SK-N-MC (cell line): ENCODE data around the gene DMGDH.
A peak's percentile ranks its signal among the peaks of the same experiment; 100 is the strongest.

Experiments used
- DNase-seq: peaks from one replicate; pipeline ENCODE4 v3.0.0-alpha.2; 2011; ENCODE audit warnings: low read depth, low spot score
- H3K27ac ChIP-seq: fragments of 200-600 bp; sonication (generic); 2 replicates; pipeline ENCODE4 v1.5.1; 2016; ENCODE audit warnings: mixed run types
- H3K36me3 ChIP-seq: fragments of 200-600 bp; sonication (generic); 2 replicates; pipeline ENCODE4 v1.6.1; 2017; ENCODE audit warnings: antibody characterized with exemption, low read length, mixed read lengths; ENCODE audit not compliant: insufficient read depth
- H3K4me3 ChIP-seq: fragments of 200-600 bp; sonication (generic); 2 replicates; pipeline ENCODE4 v1.5.1; 2016
- H3K9ac ChIP-seq: fragments of 200-600 bp; sonication (generic); 2 replicates; pipeline ENCODE4 v1.8.0; 2017; ENCODE audit warnings: mixed run types, mixed read lengths; ENCODE audit not compliant: insufficient read length
- H3K9me3 ChIP-seq: fragments of 200-600 bp; sonication (generic); 2 replicates; pipeline ENCODE4 v1.6.1; 2017; ENCODE audit warnings: low read depth, mild to moderate bottlenecking, antibody characterized with exemption, low read length, moderate library complexity, mixed read lengths
- EZH2 ChIP-seq: fragments of 200-600 bp; sonication (generic); IDR thresholded peaks from one replicate; pipeline ENCODE4 v1.6.1; 2017; ENCODE audit warnings: antibody characterized with exemption
- FOXP2 ChIP-seq: optimal IDR thresholded peaks from 2 replicates; pipeline ENCODE3; 2011; ENCODE audit warnings: mild to moderate bottlenecking, moderate library complexity; ENCODE audit not compliant: insufficient read depth; ENCODE audit errors: extremely low read length, control extremely low read depth
- POLR2AphosphoS5 ChIP-seq: IDR thresholded peaks from 2 replicates; pipeline ENCODE4 v1.6.1; 2012; ENCODE audit warnings: mild to moderate bottlenecking, low read depth, low read length, borderline replicate concordance

DMGDH gene

DNA sequence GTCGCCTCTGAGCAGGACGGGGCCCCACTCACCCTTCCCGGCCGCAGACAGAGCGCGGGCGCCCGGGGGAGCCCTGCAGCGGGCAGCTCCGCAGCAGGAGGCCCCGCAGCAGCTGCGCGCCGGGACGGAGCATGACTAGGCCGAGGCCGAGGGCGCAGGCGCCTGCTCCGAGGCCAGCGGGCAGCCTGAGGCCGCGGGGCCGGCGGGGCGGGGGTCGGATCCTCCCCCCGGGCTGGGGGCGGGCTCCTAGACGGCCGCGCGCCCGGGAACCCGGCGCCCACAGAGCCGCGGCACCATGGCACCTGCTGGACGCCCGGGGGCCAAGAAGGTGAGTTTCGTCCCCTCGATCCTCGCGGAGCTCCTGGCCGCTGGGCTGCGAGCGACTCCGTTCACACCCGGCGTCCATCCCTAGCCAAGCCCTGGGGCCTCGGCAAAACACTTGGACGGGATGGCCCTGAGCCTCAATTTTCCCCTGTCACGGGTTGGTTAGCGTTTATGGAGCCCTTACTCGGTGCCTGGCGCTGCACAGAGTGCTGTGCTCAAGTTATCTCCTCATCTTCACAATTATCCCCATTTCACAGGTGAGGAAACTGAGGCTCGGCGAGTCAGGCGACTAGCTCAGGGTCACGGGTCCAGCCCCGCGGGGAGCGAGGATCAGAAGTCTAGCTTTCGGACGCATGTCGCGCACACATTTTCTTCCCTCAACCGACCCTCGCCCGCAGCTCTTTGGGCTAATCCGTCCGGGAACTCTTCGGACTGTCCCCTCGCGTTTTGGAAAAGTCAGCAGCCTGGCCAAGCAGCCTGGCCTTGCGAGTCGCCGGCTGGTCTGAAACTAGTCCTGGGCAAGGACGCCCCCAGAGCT lies at the start of gene DMGDH, which contains the start of gene BHMT2:
TSS of gene DMGDH (minus strand) at position 187 of the 862 bp plus-strand sequence. CDS start at position 133, 54 bp downstream.
TSS of gene BHMT2 (plus strand) at position 280 of the 862 bp plus-strand sequence. CDS start at position 296, 16 bp downstream.
- TF ChIP-seq EZH2 (no peak), POLR2AphosphoS5 (no peak), FOXP2 (no peak)
- Histone ChIP-seq H3K9me3 (no peaks in the 10 kb centered on the region), H3K27ac (peak within 1 kb of the TSS; percentile 74; the same call in 1 of the 2 replicates), H3K9ac (peak within 1 kb of the TSS; percentile 41), H3K4me3 (no peak within 1 kb of the TSS), H3K36me3 (no peaks in the 10 kb centered on the region)
- no peak for DNase-seq

DNA sequence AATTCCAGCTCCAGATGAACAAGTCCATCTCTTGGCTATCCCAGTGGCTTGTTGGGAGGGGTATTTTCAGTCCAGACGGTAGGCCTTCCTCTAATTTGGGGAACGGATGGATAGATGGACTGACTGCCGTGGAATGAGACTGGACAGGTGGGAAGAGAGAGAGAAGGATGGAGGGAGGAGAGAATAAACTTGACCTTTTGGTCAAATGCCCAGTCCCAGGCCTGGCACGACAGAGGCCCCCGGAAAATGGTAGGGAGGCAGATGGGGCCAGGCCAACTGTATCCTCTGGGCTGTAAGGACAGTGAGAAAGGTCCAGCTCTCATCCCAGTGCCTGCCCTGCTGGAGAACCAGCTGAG lies 43.2 kb upstream of the DMGDH start:
- H3K36me3 ChIP-seq: no peaks in the 10 kb centered on the region
- no peak overlapping the region for H3K9ac ChIP-seq
- DNase-seq: no peak
- TF ChIP-seq POLR2AphosphoS5 (no peak), FOXP2 (no peak)
- H3K9me3 ChIP-seq: no peaks in the 10 kb centered on the region
- no peak overlapping the region for H3K4me3 ChIP-seq
- no peak overlapping the region for H3K27ac ChIP-seq

DNA sequence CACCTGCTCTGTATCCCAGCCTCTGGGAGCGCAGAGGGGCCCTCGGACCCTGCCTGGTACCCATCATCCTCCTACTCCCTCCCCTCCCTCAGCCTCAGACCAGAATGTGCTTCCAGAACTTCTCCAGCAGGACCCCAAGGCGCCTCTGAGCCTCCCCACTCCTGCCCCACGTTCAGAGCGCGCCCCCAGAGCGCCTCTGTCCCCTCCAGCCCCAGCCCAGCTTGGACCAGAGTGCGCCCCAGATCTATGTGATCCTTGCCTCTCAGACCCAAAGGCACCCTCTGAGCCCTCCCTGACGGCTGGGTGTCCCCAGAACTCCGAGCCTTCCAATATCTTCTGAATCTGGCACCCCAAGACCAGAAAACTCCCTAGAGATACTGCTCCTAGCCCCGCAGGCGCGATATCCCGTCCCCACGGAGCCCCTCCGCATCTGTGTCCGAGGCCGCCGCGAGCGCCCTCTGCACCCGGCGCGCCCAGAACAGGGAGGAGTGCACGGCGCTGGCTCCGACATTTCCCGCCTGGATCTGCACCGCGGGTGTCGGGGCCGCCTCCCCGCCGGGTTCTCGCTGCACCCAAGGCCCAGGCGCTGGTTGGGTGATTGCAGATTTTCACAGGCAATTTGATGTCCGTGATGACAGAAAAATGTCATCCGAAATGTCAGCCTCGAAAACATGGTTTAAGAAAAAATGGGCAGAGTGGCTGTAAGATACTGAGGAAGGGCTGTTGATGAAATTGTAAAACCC lies 42.7 kb upstream of the DMGDH start:
- no peak for DNase-seq
- TF ChIP-seq FOXP2: no peak
- H3K36me3 ChIP-seq: no peaks in the 10 kb centered on the region
- no peaks in the 10 kb centered on the region for H3K9me3 ChIP-seq
- H3K9ac ChIP-seq: no peak overlapping the region
- no peak overlapping the region for H3K27ac ChIP-seq
- H3K4me3 ChIP-seq: no peak overlapping the region

DNA sequence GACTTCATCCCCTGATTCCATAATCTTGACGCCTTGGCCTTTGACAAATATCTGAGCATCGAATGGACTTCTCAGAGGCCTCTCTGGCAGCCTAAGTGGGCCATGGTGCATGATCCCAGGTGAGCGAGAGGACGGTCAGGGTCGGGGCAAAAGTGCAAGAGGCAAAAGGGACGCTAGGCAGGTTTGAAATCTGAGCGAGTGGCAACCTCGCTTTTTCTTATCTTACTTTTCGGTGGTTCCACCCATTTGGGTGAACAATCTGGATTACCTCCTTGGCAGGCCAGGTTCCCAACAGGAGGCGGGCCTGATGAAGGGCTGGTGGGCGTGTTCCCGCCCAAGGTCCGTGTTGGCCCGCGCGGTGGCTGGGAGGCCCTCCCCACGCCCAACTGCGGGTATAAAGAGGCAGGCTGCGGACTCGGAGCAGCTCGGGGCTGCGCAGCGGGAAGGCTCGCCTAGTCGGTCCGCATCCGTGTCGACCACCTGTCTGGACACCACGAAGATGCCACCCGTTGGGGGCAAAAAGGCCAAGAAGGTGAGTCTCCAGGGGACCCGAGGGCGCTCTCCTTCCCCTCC lies 42.0 kb upstream of the DMGDH start, which contains the start of gene BHMT:
TSS of gene BHMT (plus strand) at position 423 of the 573 bp plus-strand sequence. CDS start at position 500, 77 bp downstream.
- TF ChIP-seq EZH2: no peak
- no peak for TF ChIP-seq FOXP2
- TF ChIP-seq POLR2AphosphoS5: no peak
- H3K9ac ChIP-seq: no peak within 1 kb of the TSS
- H3K4me3 ChIP-seq: no peak within 1 kb of the TSS

DNA sequence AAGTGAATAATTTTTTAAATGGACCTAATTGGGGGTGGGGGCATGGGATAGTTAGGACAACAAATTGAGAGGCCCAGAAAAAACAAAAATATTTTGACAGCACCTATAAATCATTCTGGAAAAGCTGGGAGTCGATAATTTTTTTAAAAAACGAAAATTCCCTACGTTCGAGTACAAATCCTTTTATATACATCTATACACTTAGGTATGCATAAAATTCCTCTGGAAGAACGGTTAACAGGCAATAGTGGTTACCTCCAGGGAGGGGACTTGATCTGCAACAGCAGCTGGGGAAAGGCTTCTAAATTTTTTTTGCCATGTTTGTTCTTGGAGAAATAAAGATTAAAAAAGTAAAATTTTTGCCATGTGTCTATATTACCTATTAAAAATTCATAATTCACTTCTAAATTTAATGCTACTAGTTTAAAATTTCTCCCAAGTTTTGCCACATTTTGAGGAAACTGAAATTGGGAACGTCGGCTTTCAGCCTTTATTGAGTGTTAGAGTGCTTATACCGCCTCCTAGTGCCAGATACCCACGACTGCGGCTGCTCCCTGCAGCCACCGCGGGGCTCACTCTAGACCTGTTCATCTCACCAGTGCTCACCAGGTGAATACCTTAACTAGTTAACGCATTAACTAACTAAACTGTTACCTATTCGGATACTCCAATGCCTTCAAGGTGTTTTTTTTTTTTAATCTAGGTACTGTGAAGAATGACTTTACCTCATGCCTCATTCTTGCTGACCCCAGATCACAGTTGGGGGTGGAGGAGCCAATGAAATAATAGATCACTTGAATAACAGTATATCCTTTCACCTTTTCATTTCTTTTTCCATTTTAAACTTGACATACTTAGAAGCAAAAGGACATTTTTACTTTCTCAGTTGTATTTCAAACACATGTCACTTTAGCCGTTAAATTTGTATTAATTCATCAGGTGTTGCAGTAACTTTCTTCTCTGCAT lies 40.3 kb upstream of the DMGDH start:
- DNase-seq: no peak
- Histone ChIP-seq H3K36me3 (no peaks in the 10 kb centered on the region), H3K27ac (no peak overlapping the region), H3K4me3 (no peak overlapping the region), H3K9ac (no peak overlapping the region), H3K9me3 (no peaks in the 10 kb centered on the region)
- TF ChIP-seq FOXP2 (no peak), EZH2 (no peak), POLR2AphosphoS5 (no peak)

More for the DNA sequence above, 42.0 kb upstream of the DMGDH start, which contains the start of gene BHMT:
- no peaks in the 10 kb centered on the region for H3K9me3 ChIP-seq
- H3K36me3 ChIP-seq: no peaks in the 10 kb centered on the region
- no peak for DNase-seq
- no peak within 1 kb of the TSS for H3K27ac ChIP-seq

DNA sequence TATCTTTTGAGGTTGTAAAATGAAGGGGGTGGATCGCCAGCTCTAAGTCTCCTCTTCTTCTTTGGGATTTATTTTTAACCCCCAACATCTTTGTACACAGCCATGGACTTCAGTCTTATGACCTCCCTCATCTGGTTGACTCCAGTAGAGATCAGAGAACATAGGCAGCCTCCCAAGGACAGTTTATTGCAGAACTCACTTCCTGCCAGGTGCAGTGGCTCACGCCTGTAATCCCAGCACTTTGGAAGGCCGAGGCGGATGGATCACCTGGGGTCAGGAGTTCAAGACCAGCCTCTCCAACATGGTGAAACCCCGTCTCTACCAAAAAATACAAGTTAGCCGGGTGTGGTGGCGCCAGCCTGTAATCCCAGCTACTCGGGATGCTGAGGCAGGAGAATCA lies 39.3 kb upstream of the DMGDH start:
- Histone ChIP-seq H3K4me3 (no peak overlapping the region), H3K27ac (no peak overlapping the region), H3K9ac (no peak overlapping the region), H3K36me3 (no peaks in the 10 kb centered on the region), H3K9me3 (no peaks in the 10 kb centered on the region)
- TF ChIP-seq FOXP2 (no peak), POLR2AphosphoS5 (no peak), EZH2 (no peak)
- DNase-seq: no peak

DNA sequence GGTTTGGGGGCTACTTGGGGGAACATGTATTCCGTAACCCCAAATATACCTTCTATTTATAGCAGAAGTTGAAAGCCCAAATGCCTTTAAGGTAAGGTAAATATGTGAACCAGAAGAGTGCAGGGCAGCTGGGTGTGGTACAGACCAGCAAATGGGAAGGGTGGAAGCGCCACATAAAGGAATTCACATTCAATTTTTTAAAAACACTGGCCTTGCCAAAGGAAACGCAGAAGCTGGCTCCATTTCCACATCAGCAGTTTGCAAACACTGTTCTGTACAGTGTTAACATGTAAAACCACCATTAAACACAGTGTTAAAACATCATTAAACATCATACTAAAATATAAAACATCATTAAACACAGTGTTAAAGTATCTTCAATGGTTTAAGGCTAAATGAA lies 38.6 kb upstream of the DMGDH start:
- Histone ChIP-seq H3K9ac (no peak overlapping the region), H3K27ac (no peak overlapping the region), H3K36me3 (no peaks in the 10 kb centered on the region), H3K9me3 (no peaks in the 10 kb centered on the region), H3K4me3 (no peak overlapping the region)
- DNase-seq: no peak
- TF ChIP-seq EZH2 (no peak), POLR2AphosphoS5 (no peak), FOXP2 (no peak)
